MM.1S (cell line): ENCODE data around the gene COQ2.

Experiments used
- DNase-seq: peaks from one replicate; pipeline ENCODE4 v3.0.0-alpha.2; 2015
- H2AFZ ChIP-seq: fragments of 300-600 bp; sonication (generic); 2 replicates; pipeline ENCODE4 v1.6.0; 2016; ENCODE audit warnings: antibody characterized with exemption, low read length
- H3F3A ChIP-seq: fragments of 300-600 bp; sonication (generic); 2 replicates; pipeline ENCODE4 v1.6.1; 2016; ENCODE audit warnings: mild to moderate bottlenecking, antibody characterized with exemption, low read length, moderate library complexity, mixed read lengths; ENCODE audit not compliant: insufficient read depth
- H3K27ac ChIP-seq: fragments of 300-600 bp; sonication (generic); 2 replicates; pipeline ENCODE4 v1.5.1; 2016; ENCODE audit warnings: mild to moderate bottlenecking, low read length
- H3K27me3 ChIP-seq: fragments of 300-600 bp; sonication (generic); replicated peaks from 2 replicates; pipeline ENCODE4 v1.6.0; 2016; ENCODE audit warnings: low read length; ENCODE audit not compliant: insufficient read depth
- H3K36me3 ChIP-seq: fragments of 300-600 bp; sonication (generic); replicated peaks from 2 replicates; pipeline ENCODE4 v1.6.1; 2016; ENCODE audit warnings: mild to moderate bottlenecking, low read length, mixed read lengths; ENCODE audit not compliant: insufficient read depth
- H3K4me1 ChIP-seq: fragments of 300-600 bp; sonication (generic); 2 replicates; pipeline ENCODE4 v1.6.1; 2016; ENCODE audit warnings: low read length, mixed read lengths
- H3K4me2 ChIP-seq: fragments of 300-600 bp; sonication (generic); 2 replicates; pipeline ENCODE4 v1.6.0; 2016; ENCODE audit warnings: low read depth, low read length
- H3K4me3 ChIP-seq: fragments of 300-600 bp; sonication (generic); 2 replicates; pipeline ENCODE4 v1.5.1; 2016; ENCODE audit warnings: low read length, mixed read lengths
- H3K79me2 ChIP-seq: fragments of 300-600 bp; sonication (generic); 2 replicates; pipeline ENCODE4 v1.6.1; 2016; ENCODE audit warnings: mixed run types, low read length, mixed read lengths
- H3K9ac ChIP-seq: fragments of 300-600 bp; sonication (generic); 2 replicates; pipeline ENCODE4 v1.6.1; 2016; ENCODE audit warnings: low read length, mixed read lengths
- H3K9me2 ChIP-seq: fragments of 300-600 bp; sonication (generic); replicated peaks from 2 replicates; pipeline ENCODE4 v1.6.1; 2016; ENCODE audit warnings: mild to moderate bottlenecking, low read length, mixed read lengths; ENCODE audit not compliant: insufficient read depth
- H3K9me3 ChIP-seq: fragments of 300-600 bp; sonication (generic); replicated peaks from 2 replicates; pipeline ENCODE4 v1.6.1; 2016; ENCODE audit warnings: mild to moderate bottlenecking, low read length, mixed read lengths; ENCODE audit not compliant: insufficient read depth
- H4K20me1 ChIP-seq: fragments of 300-600 bp; sonication (generic); 2 replicates; pipeline ENCODE4 v1.6.1; 2016; ENCODE audit warnings: mild to moderate bottlenecking, low read length, moderate library complexity, mixed read lengths; ENCODE audit not compliant: insufficient read depth
- EZH2 ChIP-seq: fragments of 300-600 bp; sonication (generic); optimal IDR thresholded peaks from 2 replicates; pipeline ENCODE3; 2017; ENCODE audit warnings: low read depth, mild to moderate bottlenecking, antibody characterized with exemption, low read length, mixed read lengths
- EZH2phosphoT487 ChIP-seq: fragments of 300-600 bp; sonication (generic); IDR thresholded peaks from 2 replicates; pipeline ENCODE4 v1.6.1; 2018; ENCODE audit warnings: antibody characterized with exemption, low read length
- TF ChIP-seq, protein P1 (sequence below): fragments of 300-600 bp; sonication (generic); IDR thresholded peaks from 2 replicates; pipeline ENCODE4 v1.5.1; 2016; ENCODE audit warnings: antibody characterized with exemption, low read length, mixed read lengths

COQ2 gene

DNA sequence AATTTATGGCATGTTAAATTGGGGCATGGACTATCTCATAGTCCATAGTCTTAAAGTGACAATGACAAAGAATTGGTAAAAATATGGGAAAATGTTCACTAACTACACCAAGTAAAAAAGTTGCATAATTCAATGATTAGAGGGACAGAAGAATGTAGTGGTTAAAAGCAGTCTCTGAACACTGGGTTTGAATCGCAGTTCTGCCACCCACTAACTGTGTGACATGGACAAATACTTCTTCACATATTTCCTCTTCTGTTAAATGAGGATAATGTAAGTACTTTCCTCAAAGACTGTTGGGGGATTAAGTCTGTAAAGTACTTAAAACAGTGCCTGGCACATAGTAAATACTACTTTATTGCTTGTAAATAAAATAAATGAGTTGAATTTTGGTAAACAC is 15.3 kb downstream of the COQ2 start:
- H3K27ac ChIP-seq: no peak overlapping the region
- H3K27me3 ChIP-seq: no peaks in the 10 kb centered on the region
- H3K36me3 ChIP-seq: peaks cover 6% of the 10 kb centered on the region; the same call in 1 of the 2 replicates
- H3K4me2 ChIP-seq: no peak overlapping the region
- H4K20me1 ChIP-seq: no peaks in the 10 kb centered on the region
- no peaks in the 10 kb centered on the region for H3K9me2 ChIP-seq
- H3F3A ChIP-seq: no peaks in the 10 kb centered on the region
- no peak overlapping the region for H3K9ac ChIP-seq
- TF ChIP-seq EZH2: no peak
- no peak for TF ChIP-seq EZH2phosphoT487
- TF ChIP-seq, protein P1, sequence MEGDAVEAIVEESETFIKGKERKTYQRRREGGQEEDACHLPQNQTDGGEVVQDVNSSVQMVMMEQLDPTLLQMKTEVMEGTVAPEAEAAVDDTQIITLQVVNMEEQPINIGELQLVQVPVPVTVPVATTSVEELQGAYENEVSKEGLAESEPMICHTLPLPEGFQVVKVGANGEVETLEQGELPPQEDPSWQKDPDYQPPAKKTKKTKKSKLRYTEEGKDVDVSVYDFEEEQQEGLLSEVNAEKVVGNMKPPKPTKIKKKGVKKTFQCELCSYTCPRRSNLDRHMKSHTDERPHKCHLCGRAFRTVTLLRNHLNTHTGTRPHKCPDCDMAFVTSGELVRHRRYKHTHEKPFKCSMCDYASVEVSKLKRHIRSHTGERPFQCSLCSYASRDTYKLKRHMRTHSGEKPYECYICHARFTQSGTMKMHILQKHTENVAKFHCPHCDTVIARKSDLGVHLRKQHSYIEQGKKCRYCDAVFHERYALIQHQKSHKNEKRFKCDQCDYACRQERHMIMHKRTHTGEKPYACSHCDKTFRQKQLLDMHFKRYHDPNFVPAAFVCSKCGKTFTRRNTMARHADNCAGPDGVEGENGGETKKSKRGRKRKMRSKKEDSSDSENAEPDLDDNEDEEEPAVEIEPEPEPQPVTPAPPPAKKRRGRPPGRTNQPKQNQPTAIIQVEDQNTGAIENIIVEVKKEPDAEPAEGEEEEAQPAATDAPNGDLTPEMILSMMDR: no peak
- DNase-seq: no peak
- no peaks in the 10 kb centered on the region for H3K4me1 ChIP-seq
- H3K4me3 ChIP-seq: no peak overlapping the region
- H3K9me3 ChIP-seq: no peaks in the 10 kb centered on the region
- H2AFZ ChIP-seq: no peak overlapping the region
- H3K79me2 ChIP-seq: no peaks in the 10 kb centered on the region

DNA sequence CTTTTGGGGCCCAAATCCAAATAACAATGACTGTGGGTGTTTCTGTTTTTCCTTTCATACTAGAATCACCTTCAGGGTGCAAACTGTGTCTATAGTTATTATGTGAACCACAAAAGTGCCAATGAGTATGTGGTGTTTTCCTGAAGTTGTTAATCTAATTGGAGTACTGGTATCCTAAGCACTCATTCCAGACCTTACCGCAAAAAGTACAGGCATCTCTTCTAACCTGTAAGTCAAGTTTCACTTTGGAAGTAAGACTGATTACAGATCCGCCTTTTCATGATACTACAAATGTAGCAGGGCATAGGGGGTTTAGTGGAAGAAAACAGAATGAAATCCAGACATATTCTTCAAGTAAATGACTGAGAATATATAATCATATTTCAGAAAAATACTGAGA is 16.1 kb downstream of the COQ2 start:
- DNase-seq: no peak
- Histone ChIP-seq H4K20me1 (no peaks in the 10 kb centered on the region), H3K9ac (no peak overlapping the region), H2AFZ (no peak overlapping the region), H3K27ac (no peak overlapping the region), H3K79me2 (no peaks in the 10 kb centered on the region), H3K4me3 (no peak overlapping the region), H3K4me1 (peaks cover 3% of the 10 kb centered on the region), H3K9me3 (no peaks in the 10 kb centered on the region), H3K36me3 (peaks cover 6% of the 10 kb centered on the region; the same call in 1 of the 2 replicates), H3K4me2 (no peak overlapping the region), H3F3A (no peaks in the 10 kb centered on the region), H3K27me3 (no peaks in the 10 kb centered on the region), H3K9me2 (no peaks in the 10 kb centered on the region)
- TF ChIP-seq EZH2 (no peak), EZH2phosphoT487 (no peak)
- TF ChIP-seq, protein P1: no peak

DNA sequence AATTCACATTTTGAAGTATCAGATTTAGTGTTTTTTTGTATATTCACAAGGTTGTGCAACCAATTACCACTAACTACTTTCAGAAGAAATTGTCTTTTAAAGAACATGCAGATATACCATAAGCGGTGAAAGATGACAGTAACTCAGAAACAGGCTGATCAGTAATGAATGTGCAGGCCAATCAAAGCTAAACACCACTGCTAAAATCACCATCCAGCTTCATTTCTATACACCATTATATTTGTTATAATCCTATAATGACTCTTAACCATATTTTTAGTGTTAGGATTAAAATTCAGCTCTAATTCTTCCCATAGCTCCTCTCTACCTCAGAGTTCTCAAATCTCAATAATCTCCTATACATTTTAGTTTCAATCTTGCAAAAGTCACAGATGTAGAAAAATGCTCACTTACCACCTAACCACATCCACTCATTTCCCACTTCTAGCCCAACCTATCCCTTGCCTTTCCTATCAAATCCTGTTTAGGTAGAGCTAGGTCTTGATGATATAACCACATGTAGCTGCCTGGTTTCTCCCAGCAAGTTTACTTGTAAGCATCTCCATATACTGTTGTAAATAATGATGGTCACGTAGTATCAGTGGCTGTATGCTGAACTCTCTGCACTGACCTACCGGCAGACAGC is 16.6 kb downstream of the COQ2 start:
- no peaks in the 10 kb centered on the region for H4K20me1 ChIP-seq

More for the DNA sequence above, 16.6 kb downstream of the COQ2 start:
- peaks cover 6% of the 10 kb centered on the region; the same call in 1 of the 2 replicates for H3K36me3 ChIP-seq
- H3K9me2 ChIP-seq: no peaks in the 10 kb centered on the region
- no peaks in the 10 kb centered on the region for H3K27me3 ChIP-seq
- H3F3A ChIP-seq: no peaks in the 10 kb centered on the region
- peaks cover 8% of the 10 kb centered on the region for H3K4me1 ChIP-seq
- H3K79me2 ChIP-seq: no peaks in the 10 kb centered on the region
- no peak overlapping the region for H3K9ac ChIP-seq
- H3K4me3 ChIP-seq: no peak overlapping the region
- no peak overlapping the region for H3K4me2 ChIP-seq
- TF ChIP-seq EZH2 (no peak), EZH2phosphoT487 (no peak)
- TF ChIP-seq, protein P1: no peak
- no peak overlapping the region for H2AFZ ChIP-seq
- H3K9me3 ChIP-seq: no peaks in the 10 kb centered on the region
- no peak for DNase-seq
- no peak overlapping the region for H3K27ac ChIP-seq
